Measurements from ENCODE around the gene LEMD1.

GRCh38 chr1:205370780-205371179 lies 51.1 kb downstream of the LEMD1 start:
- no peak for TF ChIP-seq CTCF (IDR thresholded peaks at IDR 0.05 in 8 of 11, conservative IDR thresholded peaks at IDR 0.05 in 3 of 11)
- TF ChIP-seq POLR2A (IDR thresholded peaks at IDR 0.05): no peak

Data from spleen (tissue), 7 donors.